CD4-positive, alpha-beta T cell treated with Interleukin-4 for 1 hour (primary cell): ENCODE measurements around the gene BMAL2.

Experiments
- DNase-seq, 2 donors: peaks; one replicate each; pipeline ENCODE4 v3.0.0-alpha.2; 2020 to 2022

The BMAL2 gene

DNA sequence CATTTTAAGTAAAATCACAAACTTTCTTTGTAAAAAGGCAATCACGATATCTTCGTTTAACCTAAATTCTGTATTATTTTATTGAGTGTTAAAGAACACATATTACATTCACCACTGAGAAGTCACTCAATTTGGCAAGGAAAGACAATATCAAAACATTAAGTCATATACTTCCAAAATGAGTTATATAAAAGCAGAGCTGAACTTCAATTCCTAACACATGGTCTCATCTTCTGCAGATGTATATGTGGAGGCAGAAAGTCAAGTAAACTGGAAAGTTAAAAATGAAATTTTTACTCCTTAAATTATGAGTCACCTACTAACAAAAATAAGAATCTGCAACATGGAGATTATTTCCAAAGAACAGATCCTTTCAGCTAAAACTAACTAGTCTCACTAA lies 28.7 kb downstream of the BMAL2 start:
- DNase-seq, result no peak

DNA sequence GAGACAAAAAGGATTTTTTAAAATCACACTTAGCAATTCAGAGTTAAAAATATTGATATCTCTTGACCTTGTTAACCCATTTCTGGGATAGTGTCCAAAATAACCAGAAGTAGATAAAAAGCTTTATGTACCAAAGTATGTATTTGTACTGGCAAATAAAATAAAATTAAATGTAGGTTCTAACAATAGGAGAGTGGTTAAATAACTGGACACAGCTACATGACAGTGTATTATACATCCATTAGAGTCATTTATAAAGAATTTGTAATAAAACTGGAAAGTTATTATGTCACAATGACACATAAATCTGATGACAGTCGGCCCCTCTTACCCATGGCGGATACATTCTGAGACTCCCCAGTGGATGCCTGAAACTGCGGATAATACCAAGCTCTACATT lies 34.0 kb downstream of the BMAL2 start:
- DNase-seq, result no peak

DNA sequence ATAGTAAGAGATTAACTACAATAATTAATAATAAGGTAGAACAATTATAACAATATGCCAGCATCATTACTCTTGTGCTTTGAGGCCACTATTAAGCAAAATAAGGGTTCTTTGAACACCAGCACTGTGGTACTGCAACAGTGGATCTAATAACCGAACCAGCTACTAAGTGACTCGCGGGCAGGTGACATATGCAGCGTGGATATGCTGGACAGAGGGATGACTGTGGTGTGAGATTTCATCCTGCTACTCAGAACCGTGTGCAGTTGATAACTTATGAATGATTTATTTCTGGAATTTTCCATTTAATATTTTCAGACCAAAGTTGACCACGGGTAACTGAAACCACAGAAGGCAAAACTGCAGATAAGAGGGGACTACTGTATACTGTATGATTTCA lies 34.4 kb downstream of the BMAL2 start:
- DNase-seq, result no peak

GRCh38 chr12:27382171-27382795 lies 49.6 kb downstream of the BMAL2 start:
- no peak for DNase-seq
